Breast epithelium (tissue), 4 donors: Measurements from ENCODE around the gene PDIA5. TPM values are rescaled to one million over a fixed set of nuclear protein-coding genes. Genes with fewer than 3 reads are reported as not detected.
"Not testable (repeated sequence)": the region's sequence is repeated elsewhere in the genome, so short reads cannot be mapped to it uniquely, and the experiment has no call there.

ENCODE experiments used
- DNase-seq, 2 donors: peaks; one replicate each; pipeline ENCODE4 v3.0.0-alpha.2; 2019; ENCODE audit warnings: low spot score in 2 of 2
- H3K27ac ChIP-seq, 2 donors: fragments of 200-600 bp; sonication (generic) in 1 of 2; one replicate each; pipeline ENCODE4 v1.5.1; 2016 to 2019; ENCODE audit warnings: mild to moderate bottlenecking in 1 of 2
- H3K27me3 ChIP-seq, 2 donors: fragments of 200-600 bp; sonication (generic) in 1 of 2; one replicate each; pipeline versions ENCODE4 v1.5.1 to v1.6.0; 2017 to 2019; ENCODE audit warnings: control low read depth in 1 of 2, mild to moderate bottlenecking in 1 of 2
- H3K36me3 ChIP-seq: fragments of 200-600 bp; one replicate; pipeline ENCODE4 v1.5.1; 2019
- H3K4me1 ChIP-seq, 2 donors: fragments of 200-600 bp; sonication (generic); one replicate each; pipeline ENCODE4 v1.5.1; 2016 to 2019; ENCODE audit warnings: control low read depth in 1 of 2
- H3K4me3 ChIP-seq, 3 donors: fragments of 200-600 bp; sonication (generic); 1 replicate in 2 of 3; 2 replicates in 1 of 3; pipeline ENCODE4 v1.5.1; 2016 to 2019; ENCODE audit warnings: mild to moderate bottlenecking in 3 of 3, moderate library complexity in 2 of 3
- H3K9me3 ChIP-seq, 2 donors: fragments of 200-600 bp; sonication (generic) in 1 of 2; one replicate each; pipeline ENCODE4 v1.5.1; 2016 to 2019; ENCODE audit warnings: control low read depth in 1 of 2
- POLR2A ChIP-seq: fragments of 450-650 bp; IDR thresholded peaks from one replicate; pipeline ENCODE4 v1.6.1; 2016; ENCODE audit warnings: antibody characterized with exemption, mild to moderate bottlenecking, moderate library complexity
- POLR2AphosphoS5 ChIP-seq, 3 donors: sonication (generic); formaldehyde crosslinking; IDR thresholded peaks; one replicate each; pipeline ENCODE4 v1.6.1; 2017; ENCODE audit warnings: antibody characterized with exemption in 3 of 3
- intact Hi-C: fragments of 100-400 bp; cut with DNase I; formaldehyde crosslinking; loops from one replicate; pipeline ENCODE4 v1.15.1; 2023; ENCODE audit warnings: low total_unique reads
- total RNA-seq, 3 donors: library from RNA; depleted of rRNA; stranded (reverse); fragments of >200 nt; gene quantifications; one replicate each; pipeline ENCODE4 v1.1.0, GENCODE V29; 2016
- TF ChIP-seq, protein P1 (sequence below), 3 donors: fragments of 450-650 bp; IDR thresholded peaks; one replicate each; pipeline ENCODE4 v1.5.1; 2016 to 2017; ENCODE audit warnings: antibody characterized with exemption in 3 of 3, mild to moderate bottlenecking in 3 of 3, moderate library complexity in 3 of 3

Gene PDIA5
- total RNA-seq, 3 donors from 2014 or later = 10.7 to 26.5 (median 11.0) TPM

DNA sequence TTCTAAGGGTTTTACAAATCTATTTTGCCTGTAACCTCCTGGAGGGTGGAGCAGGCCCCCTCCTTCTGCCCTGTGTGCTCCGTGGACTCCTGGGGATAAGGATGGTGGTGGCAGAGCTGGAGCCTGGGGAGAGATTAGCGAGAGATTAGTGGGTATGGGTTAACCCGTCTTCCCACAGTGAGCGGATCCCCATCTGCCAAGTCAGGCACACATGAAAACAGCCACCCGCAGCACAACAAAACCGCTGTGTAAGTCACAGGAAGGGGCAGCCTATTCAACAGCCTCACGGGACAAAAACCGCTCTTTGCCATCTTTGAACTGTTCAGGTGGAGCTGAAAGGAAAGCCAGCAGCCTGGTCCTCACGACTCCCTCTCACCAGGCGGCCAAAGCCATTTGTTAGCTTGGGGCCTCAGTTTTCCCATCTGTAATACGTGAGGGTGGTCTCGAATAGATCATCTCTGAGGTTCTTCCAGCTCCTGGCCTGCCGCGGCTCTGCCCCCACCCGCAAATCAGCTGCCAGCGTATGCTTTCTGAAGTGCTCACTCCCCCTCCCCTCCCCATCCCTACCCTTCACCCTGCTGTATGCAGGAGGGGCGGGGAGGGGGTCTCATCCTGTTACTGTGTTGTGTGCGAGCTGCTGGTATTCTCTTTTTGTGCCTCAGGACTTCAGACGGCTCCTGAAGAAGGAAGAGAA is 43.6 kb downstream of the PDIA5 start:
- Histone ChIP-seq H3K27ac (no peak overlapping the region), H3K4me3 (no peak overlapping the region), H3K4me1 (no peaks in the 10 kb centered on the region), H3K9me3 (no peaks in the 10 kb centered on the region), H3K27me3 (no peaks in the 10 kb centered on the region), H3K36me3 (no peaks in the 10 kb centered on the region)
- intact Hi-C loops = no loop called here
- no peak for DNase-seq
- no peak for TF ChIP-seq POLR2A

GRCh38 chr3:123110976-123111615 is 44.3 kb downstream of the PDIA5 start:
- no peak for DNase-seq
- Histone ChIP-seq H3K36me3 (no peaks in the 10 kb centered on the region), H3K4me1 (no peaks in the 10 kb centered on the region), H3K27me3 (no peaks in the 10 kb centered on the region), H3K27ac (no peak overlapping the region), H3K4me3 (no peak overlapping the region), H3K9me3 (no peaks in the 10 kb centered on the region)
- TF ChIP-seq POLR2AphosphoS5 (IDR thresholded peaks at IDR 0.05) (no peak), POLR2A (no peak)
- TF ChIP-seq, protein P1, sequence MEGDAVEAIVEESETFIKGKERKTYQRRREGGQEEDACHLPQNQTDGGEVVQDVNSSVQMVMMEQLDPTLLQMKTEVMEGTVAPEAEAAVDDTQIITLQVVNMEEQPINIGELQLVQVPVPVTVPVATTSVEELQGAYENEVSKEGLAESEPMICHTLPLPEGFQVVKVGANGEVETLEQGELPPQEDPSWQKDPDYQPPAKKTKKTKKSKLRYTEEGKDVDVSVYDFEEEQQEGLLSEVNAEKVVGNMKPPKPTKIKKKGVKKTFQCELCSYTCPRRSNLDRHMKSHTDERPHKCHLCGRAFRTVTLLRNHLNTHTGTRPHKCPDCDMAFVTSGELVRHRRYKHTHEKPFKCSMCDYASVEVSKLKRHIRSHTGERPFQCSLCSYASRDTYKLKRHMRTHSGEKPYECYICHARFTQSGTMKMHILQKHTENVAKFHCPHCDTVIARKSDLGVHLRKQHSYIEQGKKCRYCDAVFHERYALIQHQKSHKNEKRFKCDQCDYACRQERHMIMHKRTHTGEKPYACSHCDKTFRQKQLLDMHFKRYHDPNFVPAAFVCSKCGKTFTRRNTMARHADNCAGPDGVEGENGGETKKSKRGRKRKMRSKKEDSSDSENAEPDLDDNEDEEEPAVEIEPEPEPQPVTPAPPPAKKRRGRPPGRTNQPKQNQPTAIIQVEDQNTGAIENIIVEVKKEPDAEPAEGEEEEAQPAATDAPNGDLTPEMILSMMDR (IDR thresholded peaks at IDR 0.05) = no peak
- intact Hi-C loops = no loop called here

DNA sequence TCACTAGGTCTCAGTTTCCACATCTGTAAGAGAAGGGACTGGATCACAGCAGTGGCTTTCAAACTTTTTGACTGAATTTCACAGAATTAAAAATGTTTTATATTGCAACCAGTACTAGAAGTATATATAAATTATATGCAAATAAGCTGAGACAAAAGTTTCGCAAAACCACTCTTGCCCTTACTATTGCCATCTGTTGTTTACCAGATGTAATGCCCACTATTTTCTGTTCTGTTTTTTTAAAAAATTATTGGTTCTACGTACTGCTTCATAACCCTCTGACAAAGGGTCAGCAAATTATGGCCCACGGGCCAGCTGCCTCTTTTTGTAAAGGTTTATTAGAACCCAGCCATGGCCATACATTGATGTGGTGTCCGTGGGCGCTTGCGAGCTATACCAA is 44.8 kb downstream of the PDIA5 start:
- Histone ChIP-seq H3K36me3 (no peaks in the 10 kb centered on the region), H3K27me3 (no peaks in the 10 kb centered on the region), H3K27ac (no peak overlapping the region)

GRCh38 chr3:123112232-123112631 is 45.4 kb downstream of the PDIA5 start:
- Histone ChIP-seq H3K36me3 (no peaks in the 10 kb centered on the region), H3K27ac (no peak overlapping the region), H3K4me1 (no peaks in the 10 kb centered on the region), H3K9me3 (no peaks in the 10 kb centered on the region), H3K27me3 (no peaks in the 10 kb centered on the region), H3K4me3 (no peak overlapping the region)
- TF ChIP-seq POLR2AphosphoS5 (IDR thresholded peaks at IDR 0.05) = no peak
- TF ChIP-seq, protein P1 (IDR thresholded peaks at IDR 0.05) = no peak
- no peak for DNase-seq
- intact Hi-C loops = no loop called here

More for the DNA sequence above, 44.8 kb downstream of the PDIA5 start:
- H3K9me3 ChIP-seq = no peaks in the 10 kb centered on the region
- no peak for DNase-seq
- intact Hi-C loops = no loop called here
- no peak for TF ChIP-seq POLR2AphosphoS5 (IDR thresholded peaks at IDR 0.05)
- TF ChIP-seq, protein P1 (IDR thresholded peaks at IDR 0.05) = no peak
- no peak for TF ChIP-seq POLR2A
- no peak overlapping the region for H3K4me3 ChIP-seq
- no peaks in the 10 kb centered on the region for H3K4me1 ChIP-seq

- intact Hi-C loops, H3K27ac ChIP-seq, H3K27me3 ChIP-seq, H3K36me3 ChIP-seq, H3K4me1 ChIP-seq, H3K4me3 ChIP-seq, DNase-seq, H3K9me3 ChIP-seq: not testable (repeated sequence)
These were observed 45.8 kb downstream of the PDIA5 start for GRCh38 chr3:123112656-123113055.

GRCh38 chr3:123113889-123114450 is 47.1 kb downstream of the PDIA5 start:
- Histone ChIP-seq H3K9me3 (no peaks in the 10 kb centered on the region), H3K4me3 (no peak overlapping the region), H3K4me1 (no peaks in the 10 kb centered on the region), H3K27ac (no peak overlapping the region), H3K36me3 (no peaks in the 10 kb centered on the region), H3K27me3 (no peaks in the 10 kb centered on the region)
- DNase-seq = no peak
- intact Hi-C loops = no loop called here
- TF ChIP-seq POLR2A (no peak), POLR2AphosphoS5 (IDR thresholded peaks at IDR 0.05) (no peak)
- TF ChIP-seq, protein P1 (IDR thresholded peaks at IDR 0.05) = no peak
